HepG2 (cell line): ENCODE measurements around the gene TMEM125. TPM values are rescaled to one million over a fixed set of nuclear protein-coding genes. Genes with fewer than 3 reads are reported as not detected.

ENCODE experiments used
- BRCA1 ChIP-seq: sonication (generic); formaldehyde crosslinking; IDR thresholded peaks from 2 replicates; pipeline ENCODE4 v1.4.0; 2020; ENCODE audit warnings: missing genetic modification reagents
- GATAD2A ChIP-seq: IDR thresholded peaks from 2 replicates; pipeline ENCODE4 v1.6.1; 2016
- HOXA9 ChIP-seq: sonication (generic); formaldehyde crosslinking; IDR thresholded peaks from 2 replicates; pipeline ENCODE4 v1.8.1; 2022; ENCODE audit warnings: missing genetic modification reagents, mild to moderate bottlenecking, moderate library complexity, borderline replicate concordance
- KAT8 ChIP-seq: IDR thresholded peaks from 2 replicates; pipeline ENCODE4 v1.6.1; 2016; ENCODE audit warnings: missing genetic modification reagents, missing compliant biosample characterization
- LCORL ChIP-seq, 2 experiments: fragments of 450-650 bp in 1 of 2; sonication (generic) in 1 of 2; formaldehyde crosslinking in 1 of 2; IDR thresholded peaks; 2 replicates each; pipeline versions ENCODE4 v1.5.0 to v1.6.1; 2017 to 2020; ENCODE audit warnings: antibody characterized with exemption in 1 of 2, missing genetic modification reagents in 1 of 2
- PATZ1 ChIP-seq: sonication (generic); formaldehyde crosslinking; IDR thresholded peaks from 2 replicates; pipeline ENCODE4 v1.4.0; 2020; ENCODE audit warnings: missing genetic modification reagents
- POLR2AphosphoS2 ChIP-seq: IDR thresholded peaks from 2 replicates; pipeline ENCODE4 v1.6.1; 2011; ENCODE audit warnings: low read depth, low read length, improper control_type of control experiment
- POLR2AphosphoS5 ChIP-seq: IDR thresholded peaks from 2 replicates; pipeline ENCODE4 v1.6.1; 2012; ENCODE audit warnings: low read depth, low read length
- RFX1 ChIP-seq: fragments of 450-650 bp; IDR thresholded peaks from 2 replicates; pipeline ENCODE4 v1.6.1; 2017
- TERF1 ChIP-seq: sonication (generic); formaldehyde crosslinking; IDR thresholded peaks from 2 replicates; pipeline ENCODE4 v1.8.0; 2022; ENCODE audit warnings: mild to moderate bottlenecking, missing genetic modification reagents, moderate library complexity
- TMF1 ChIP-seq: sonication (generic); formaldehyde crosslinking; IDR thresholded peaks from 2 replicates; pipeline ENCODE4 v1.8.1; 2022; ENCODE audit warnings: low read depth, missing genetic modification reagents
- ZFP91 ChIP-seq: sonication (generic); formaldehyde crosslinking; IDR thresholded peaks from 2 replicates; pipeline ENCODE4 v1.9.0; 2022; ENCODE audit warnings: missing genetic modification reagents, mild to moderate bottlenecking, borderline replicate concordance
- ZGPAT ChIP-seq: IDR thresholded peaks from 2 replicates; pipeline ENCODE4 v1.6.1; 2016; ENCODE audit warnings: mild to moderate bottlenecking
- ZNF121 ChIP-seq: sonication (generic); formaldehyde crosslinking; IDR thresholded peaks from 2 replicates; pipeline ENCODE4 v1.5.0; 2020; ENCODE audit warnings: mild to moderate bottlenecking, missing genetic modification reagents
- ZNF362 ChIP-seq: sonication (generic); formaldehyde crosslinking; IDR thresholded peaks from 2 replicates; pipeline ENCODE4 v1.4.0; 2020; ENCODE audit warnings: missing genetic modification reagents, mild to moderate bottlenecking, borderline replicate concordance
- ZNF687 ChIP-seq: sonication (generic); formaldehyde crosslinking; IDR thresholded peaks from 2 replicates; pipeline ENCODE4 v1.5.1; 2020; ENCODE audit warnings: mild to moderate bottlenecking, missing genetic modification reagents, moderate library complexity
- polyA plus RNA-seq, 8 experiments: library from polyadenylated mRNA; depleted of rRNA in 3 of 8; stranded (reverse) in 7 of 8; unstranded in 1 of 8; fragments of >200 nt; fragmentation: Illumina TruSeq in 4 of 8; extraction: Trizol in 4 of 8; gene quantifications; 2 replicates each; pipeline versions ENCODE4 v1.2.1 to v1.2.3, GENCODE V29; 2011 to 2016; ENCODE audit warnings: low read depth in 4 of 8, missing spikeins in 1 of 8, mixed read lengths in 1 of 8; ENCODE audit not compliant: insufficient read depth in 1 of 8
- total RNA-seq, 5 experiments: library from RNA; depleted of rRNA; stranded (reverse); fragments of >200 nt; fragmentation: Illumina TruSeq; extraction: Trizol; gene quantifications; 2 replicates each; pipeline ENCODE4 v1.2.3, GENCODE V29; 2016; ENCODE audit warnings: low read depth in 1 of 5

TMEM125 gene
- total and polyA plus RNA-seq, 2 of the 13 experiments (the other 11 are each of a cell fraction or from before 2014, with no cell fraction given), result 0.03 TPM; not detected in 1

- TF ChIP-seq ZNF121 (CRISPR knock-in tag) (peak; percentile 79), ZNF687 (CRISPR knock-in tag) (peak; percentile 42; the same call in 1 of the 2 replicates), POLR2AphosphoS2 (no peak), ZNF362 (no peak), GATAD2A (CRISPR knock-in tag) (peak; percentile 18; the same call in 1 of the 2 replicates), RFX1 (no peak), LCORL (IDR thresholded peaks at IDR 0.05) (no peak), LCORL (CRISPR knock-in tag; IDR thresholded peaks at IDR 0.05) (peak; percentile 20; the same call in 1 of the 2 replicates), ZFP91 (CRISPR knock-in tag) (peak; percentile 20; the same call in 1 of the 2 replicates), BRCA1 (no peak), POLR2AphosphoS5 (no peak), KAT8 (CRISPR knock-in tag) (0 out of 2 replicates have a peak, but pooled peaks have one; percentile 3), TMF1 (no peak), HOXA9 (CRISPR knock-in tag) (no peak), PATZ1 (CRISPR knock-in tag) (0 out of 2 replicates have a peak, but pooled peaks have one; percentile 22), ZGPAT (CRISPR knock-in tag) (no peak), TERF1 (no peak)
Observed at GRCh38 chr1:43277116-43277876, 7.5 kb downstream of the TMEM125 start (continued).
